ENCODE results near the gene NAB1. TPM values are rescaled to one million over a fixed set of nuclear protein-coding genes. Genes with fewer than 3 reads are reported as not detected.

Gene NAB1
- total and polyA plus RNA-seq, 4 donors, result 35.8 to 88.1 (median 56.5) TPM

Other genes with a start within 250 kb of the NAB1 start
- 10 to 100 TPM; 15.0 to 52.0 TPM for gene MFSD6, start 240.7 kb upstream of the NAB1 start, total RNA-seq
- gene MFSD6, start 240.7 kb upstream of the NAB1 start, polyA plus RNA-seq (ENCODE audit: insufficient read length in 2 of 2), result 10 to 100 TPM; 40.1 to 44.5 TPM
- gene NEMP2, start 114.4 kb upstream of the NAB1 start, total RNA-seq, result 1 to 10 TPM; 5.7 to 6.9 TPM
- 1 to 10 TPM; 5.7 to 5.9 TPM for gene NEMP2, start 114.4 kb upstream of the NAB1 start, polyA plus RNA-seq (ENCODE audit: insufficient read length in 2 of 2)
- gene GLS, start 231.7 kb downstream of the NAB1 start, total RNA-seq, result 100 to 1,000 TPM in 1 of 2 donors, 10 to 100 TPM in 1; 85.1 to 178 TPM
- 10 to 100 TPM; 76.4 to 76.8 TPM for gene GLS, start 231.7 kb downstream of the NAB1 start, polyA plus RNA-seq (ENCODE audit: insufficient read length in 2 of 2)

All from spinal cord (tissue), 4 donors.